Astrocyte (in vitro differentiated cells and primary cell): Measurements from ENCODE around the gene TARS3. TPM values are rescaled to one million over a fixed set of nuclear protein-coding genes. Genes with fewer than 3 reads are reported as not detected.

ENCODE experiments used
- DNase-seq: peaks from one replicate; pipeline ENCODE4 v3.0.0-alpha.2; 2010; ENCODE audit warnings: low read depth
- FAIRE-seq: peaks from 2 replicates; lab custom pipeline; 2011; peaks lifted over from hg19 to GRCh38; lab: Jason Lieb, UNC
- H2AFZ ChIP-seq: 2 replicates; pipeline ENCODE4 v1.6.0; 2012; ENCODE audit warnings: low read depth, low read length, inconsistent platforms
- H3K27ac ChIP-seq: 2 replicates; pipeline ENCODE4 v1.5.1; 2011; ENCODE audit warnings: low read depth, low read length, inconsistent platforms
- H3K27me3 ChIP-seq: 2 replicates; pipeline ENCODE4 v1.6.0; 2011; ENCODE audit warnings: low read length, inconsistent platforms; ENCODE audit not compliant: insufficient read depth
- H3K36me3 ChIP-seq: 2 replicates; pipeline ENCODE4 v1.5.1; 2011; ENCODE audit warnings: low read length, inconsistent platforms; ENCODE audit not compliant: insufficient read depth
- H3K4me1 ChIP-seq: 2 replicates; pipeline ENCODE4 v1.5.1; 2011; ENCODE audit warnings: low read length, inconsistent platforms; ENCODE audit not compliant: insufficient read depth
- H3K4me2 ChIP-seq: 2 replicates; pipeline ENCODE4 v1.6.0; 2012; ENCODE audit warnings: low read length, inconsistent platforms
- H3K4me3 ChIP-seq: 2 replicates; pipeline ENCODE4 v1.5.1; 2011; ENCODE audit warnings: low read depth, mild to moderate bottlenecking, low read length, inconsistent platforms; ENCODE audit not compliant: insufficient read depth
- H3K79me2 ChIP-seq: 2 replicates; pipeline ENCODE4 v1.6.0; 2012; ENCODE audit warnings: mild to moderate bottlenecking, low read length, inconsistent platforms; ENCODE audit not compliant: insufficient read depth
- H3K9ac ChIP-seq: 2 replicates; pipeline ENCODE4 v1.6.0; 2012; ENCODE audit warnings: mild to moderate bottlenecking, low read length, inconsistent platforms
- H3K9me3 ChIP-seq: 2 replicates; pipeline ENCODE4 v1.5.1; 2012; ENCODE audit warnings: low read depth, mild to moderate bottlenecking, low read length, inconsistent platforms; ENCODE audit not compliant: insufficient read depth
- H4K20me1 ChIP-seq: 2 replicates; pipeline ENCODE4 v1.6.0; 2012; ENCODE audit warnings: low read length, inconsistent platforms; ENCODE audit not compliant: insufficient read depth
- H3K27ac Mint-ChIP-seq: one replicate; pipeline ENCODE4 v1.8.0; 2021; ENCODE audit warnings: mild to moderate bottlenecking, mixed read lengths; ENCODE audit not compliant: unreplicated experiment
- H3K27me3 Mint-ChIP-seq: one replicate; pipeline ENCODE4 v1.8.0; 2021; ENCODE audit warnings: low read depth, mixed read lengths; ENCODE audit not compliant: unreplicated experiment
- H3K36me3 Mint-ChIP-seq: one replicate; pipeline ENCODE4 v1.8.0; 2021; ENCODE audit warnings: low read depth, mixed read lengths; ENCODE audit not compliant: unreplicated experiment
- H3K4me1 Mint-ChIP-seq: one replicate; pipeline ENCODE4 v1.8.0; 2021; ENCODE audit warnings: low read depth, mixed read lengths; ENCODE audit not compliant: unreplicated experiment
- H3K4me3 Mint-ChIP-seq: one replicate; pipeline ENCODE4 v1.8.0; 2021; ENCODE audit warnings: mild to moderate bottlenecking, moderate library complexity, mixed read lengths; ENCODE audit not compliant: unreplicated experiment
- H3K9me3 Mint-ChIP-seq: one replicate; pipeline ENCODE4 v1.8.0; 2021; ENCODE audit warnings: mild to moderate bottlenecking, mixed read lengths; ENCODE audit not compliant: unreplicated experiment
- CTCF ChIP-seq: IDR thresholded peaks from 2 replicates; pipeline ENCODE4 v1.5.1; 2011; ENCODE audit warnings: low read depth, mild to moderate bottlenecking, inconsistent platforms, low read length, moderate library complexity; ENCODE audit not compliant: insufficient read depth
- EZH2 ChIP-seq: IDR thresholded peaks from 2 replicates; pipeline ENCODE4 v1.6.1; 2012; ENCODE audit warnings: mild to moderate bottlenecking, low read length, inconsistent platforms; ENCODE audit not compliant: insufficient read depth
- total RNA-seq: library from RNA; stranded (reverse); gene quantifications from 2 replicates; pipeline ENCODE4 v1.2.1, GENCODE V29; 2021

TARS3 gene
- total RNA-seq, 1 donor from 2014 or later, result 15.7 TPM

GRCh38 chr15:101621961-101622360 is 102.3 kb downstream of the TARS3 start:
- Histone ChIP-seq H3K9me3 (no peaks in the 10 kb centered on the region), H4K20me1 (no peaks in the 10 kb centered on the region), H2AFZ (no peak overlapping the region), H3K4me1 (no peaks in the 10 kb centered on the region), H3K4me2 (no peak overlapping the region), H3K4me3 (no peak overlapping the region), H3K27ac (no peak overlapping the region), H3K36me3 (no peaks in the 10 kb centered on the region), H3K27me3 (no peaks in the 10 kb centered on the region), H3K79me2 (no peaks in the 10 kb centered on the region), H3K9ac (no peak overlapping the region)
- no peak for TF ChIP-seq EZH2
- TF ChIP-seq CTCF, result no peak
- Mint-ChIP-seq H3K27ac (no peak overlapping the region), H3K9me3 (peaks cover 4% of the 10 kb centered on the region), H3K4me1 (peaks cover 15% of the 10 kb centered on the region), H3K4me3 (no peak overlapping the region), H3K36me3 (no peaks in the 10 kb centered on the region), H3K27me3 (no peaks in the 10 kb centered on the region)
- FAIRE-seq (no peak), DNase-seq (no peak)

- H3K4me3 Mint-ChIP-seq, result no peak overlapping the region
- Histone ChIP-seq H3K4me2 (no peak overlapping the region), H3K4me3 (no peak overlapping the region), H3K9me3 (no peaks in the 10 kb centered on the region), H3K79me2 (no peaks in the 10 kb centered on the region), H3K27ac (no peak overlapping the region), H3K36me3 (no peaks in the 10 kb centered on the region), H2AFZ (no peak overlapping the region), H3K27me3 (no peaks in the 10 kb centered on the region), H3K9ac (no peak overlapping the region), H3K4me1 (peaks cover 11% of the 10 kb centered on the region), H4K20me1 (no peaks in the 10 kb centered on the region)
- H3K9me3 Mint-ChIP-seq, result peaks cover 4% of the 10 kb centered on the region
- no peaks in the 10 kb centered on the region for H3K36me3 Mint-ChIP-seq
- FAIRE-seq (no peak), DNase-seq (no peak)
- H3K27me3 Mint-ChIP-seq, result peaks cover 4% of the 10 kb centered on the region
- peaks cover 17% of the 10 kb centered on the region for H3K4me1 Mint-ChIP-seq
- H3K27ac Mint-ChIP-seq, result no peak overlapping the region
- TF ChIP-seq CTCF (no peak), EZH2 (no peak)
These were observed 103.6 kb downstream of the TARS3 start for GRCh38 chr15:101620671-101621070.

GRCh38 chr15:101619615-101619865 is 104.7 kb downstream of the TARS3 start:
- DNase-seq (no peak), FAIRE-seq (no peak)
- Histone ChIP-seq H3K27me3 (peaks cover 2% of the 10 kb centered on the region), H3K27ac (no peak overlapping the region), H3K4me2 (no peak overlapping the region), H3K79me2 (no peaks in the 10 kb centered on the region), H2AFZ (no peak overlapping the region), H3K4me3 (no peak overlapping the region), H3K9ac (no peak overlapping the region), H3K9me3 (no peaks in the 10 kb centered on the region), H4K20me1 (no peaks in the 10 kb centered on the region), H3K36me3 (no peaks in the 10 kb centered on the region), H3K4me1 (peaks cover 12% of the 10 kb centered on the region)
- no peak for TF ChIP-seq CTCF
- no peak for TF ChIP-seq EZH2
- H3K4me1 Mint-ChIP-seq, result peaks cover 17% of the 10 kb centered on the region
- no peaks in the 10 kb centered on the region for H3K36me3 Mint-ChIP-seq
- peaks cover 9% of the 10 kb centered on the region for H3K27me3 Mint-ChIP-seq
- H3K4me3 Mint-ChIP-seq, result no peak overlapping the region
- H3K9me3 Mint-ChIP-seq, result peaks cover 2% of the 10 kb centered on the region
- H3K27ac Mint-ChIP-seq, result no peak overlapping the region
